ENCODE results near the gene PRKCZ. TPM values are rescaled to one million over a fixed set of nuclear protein-coding genes. Genes with fewer than 3 reads are reported as not detected.

Gene PRKCZ
- total RNA-seq, 1 experiment from 2014 or later, result 56.8 TPM

DNA sequence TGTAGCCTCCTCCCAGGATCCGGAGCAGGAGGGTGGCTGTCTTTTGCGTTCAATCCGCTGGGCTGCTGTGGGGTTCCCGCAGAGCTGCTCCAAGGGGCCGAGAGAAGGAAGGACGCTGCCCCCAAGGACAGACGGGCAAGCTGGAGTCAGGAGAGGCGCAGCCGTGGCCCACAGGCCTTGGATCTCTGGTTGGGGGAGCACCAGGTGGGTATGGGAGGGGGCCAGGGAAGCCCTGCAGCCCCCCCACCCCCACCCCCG is 162.0 kb downstream of the PRKCZ start:
- BruUV-seq (replicated peaks), result no TSS peak
- H3K9ac ChIP-seq (ENCODE audit: low read length), result peak overlapping the region; percentile 80
- H3K36me3 ChIP-seq (ENCODE audit: low read depth, low read length), result no peaks in the 10 kb centered on the region
- DNase-seq, result no peak
- H3K9me3 ChIP-seq (ENCODE audit: low read length), result no peaks in the 10 kb centered on the region
- H2AFZ ChIP-seq (ENCODE audit: low read length), result no peak overlapping the region; the same call in 1 of the 2 replicates
- ChIA-PET CTCF (interaction anchor here (1.0 to 1.3 kb wide), 2 partner anchors 17 to 170 kb away, joined by 5 to 8 read pairs; partner anchors contain the start of gene FAAP20), POLR2A (ENCODE audit: unreplicated experiment) (no interaction called here)
- peak overlapping the region; percentile 74; the same call in 1 of the 2 replicates for H3K4me2 ChIP-seq (ENCODE audit: low read length)
- peak overlapping the region; percentile 86 for H3K27ac ChIP-seq (ENCODE audit: low read length)
- no peaks in the 10 kb centered on the region for H3F3A ChIP-seq (ENCODE audit: low read length, unreplicated experiment)
- H4K20me1 ChIP-seq (ENCODE audit: low read length), result no peaks in the 10 kb centered on the region
- H3K4me1 ChIP-seq (ENCODE audit: insufficient read depth, low read length), result peaks cover 45% of the 10 kb centered on the region
- ATAC-seq, result no peak
- intact Hi-C loops (cut with micrococcal nuclease), result loop anchor here (1.0 to 5.0 kb wide), 2 partner anchors 15 to 170 kb away; no protein-coding TSS in a partner anchor
- H3K27me3 ChIP-seq (ENCODE audit: low read length), result no peaks in the 10 kb centered on the region
- H3K9me2 ChIP-seq (replicated peaks; ENCODE audit: low read length), result no peaks in the 10 kb centered on the region
- no peaks in the 10 kb centered on the region for H3K79me2 ChIP-seq (ENCODE audit: low read length)
- TF ChIP-seq, protein P1, sequence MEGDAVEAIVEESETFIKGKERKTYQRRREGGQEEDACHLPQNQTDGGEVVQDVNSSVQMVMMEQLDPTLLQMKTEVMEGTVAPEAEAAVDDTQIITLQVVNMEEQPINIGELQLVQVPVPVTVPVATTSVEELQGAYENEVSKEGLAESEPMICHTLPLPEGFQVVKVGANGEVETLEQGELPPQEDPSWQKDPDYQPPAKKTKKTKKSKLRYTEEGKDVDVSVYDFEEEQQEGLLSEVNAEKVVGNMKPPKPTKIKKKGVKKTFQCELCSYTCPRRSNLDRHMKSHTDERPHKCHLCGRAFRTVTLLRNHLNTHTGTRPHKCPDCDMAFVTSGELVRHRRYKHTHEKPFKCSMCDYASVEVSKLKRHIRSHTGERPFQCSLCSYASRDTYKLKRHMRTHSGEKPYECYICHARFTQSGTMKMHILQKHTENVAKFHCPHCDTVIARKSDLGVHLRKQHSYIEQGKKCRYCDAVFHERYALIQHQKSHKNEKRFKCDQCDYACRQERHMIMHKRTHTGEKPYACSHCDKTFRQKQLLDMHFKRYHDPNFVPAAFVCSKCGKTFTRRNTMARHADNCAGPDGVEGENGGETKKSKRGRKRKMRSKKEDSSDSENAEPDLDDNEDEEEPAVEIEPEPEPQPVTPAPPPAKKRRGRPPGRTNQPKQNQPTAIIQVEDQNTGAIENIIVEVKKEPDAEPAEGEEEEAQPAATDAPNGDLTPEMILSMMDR (conservative IDR thresholded peaks at IDR 0.05; ENCODE audit: low read depth, low read length), result no peak
- H3K4me3 ChIP-seq (ENCODE audit: low read length), result no peak overlapping the region

DNA sequence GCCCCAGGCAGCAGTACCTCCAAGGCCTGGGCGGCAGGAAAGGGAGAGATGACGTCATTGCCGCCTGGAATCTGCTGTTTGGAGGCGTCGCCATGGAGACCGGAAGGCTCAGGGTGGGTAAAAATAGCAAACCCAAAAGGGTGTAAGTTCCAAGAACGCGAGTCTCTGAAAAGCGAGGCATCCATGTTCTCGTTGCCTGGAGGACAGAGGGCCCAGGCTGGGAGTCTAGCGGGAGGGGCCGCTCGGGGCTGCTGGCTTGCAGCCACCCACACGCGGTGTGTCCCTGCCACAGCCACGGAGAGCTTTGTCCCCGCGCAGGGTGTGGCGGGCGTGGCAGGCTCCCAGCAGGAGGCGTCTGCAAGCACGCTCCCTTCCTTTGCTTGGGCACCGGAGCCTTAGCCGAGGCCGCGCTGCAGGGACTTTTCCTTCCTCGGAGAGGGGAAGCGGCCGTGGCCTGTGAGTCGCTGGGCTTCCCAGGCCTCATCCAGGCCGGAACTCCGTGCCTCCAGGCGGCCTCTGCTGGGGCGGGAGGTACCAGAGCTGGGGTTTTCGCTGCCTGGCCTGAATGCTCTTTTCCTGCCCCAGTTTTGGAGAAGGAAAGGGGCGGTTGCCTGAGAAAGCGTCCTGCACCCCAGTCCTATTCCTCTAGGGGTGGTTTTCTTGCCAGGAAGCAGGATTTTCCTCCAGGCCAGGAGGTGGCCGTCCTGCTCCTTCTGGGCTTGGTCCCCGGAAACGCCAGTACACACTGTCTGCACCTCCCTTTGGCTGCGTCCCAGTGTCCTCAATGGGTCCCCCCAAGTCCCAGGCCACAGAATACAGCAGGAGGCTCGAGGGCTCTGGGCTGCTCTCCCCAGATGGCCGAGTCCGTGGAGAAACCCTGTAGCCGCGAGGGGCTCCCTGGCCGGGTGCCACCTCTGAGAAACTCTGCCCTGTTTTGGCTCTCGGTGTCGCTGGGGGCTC is 162.6 kb downstream of the PRKCZ start:
- ATAC-seq, result peak; percentile 51
- ChIA-PET CTCF (interaction anchor here (0.6 to 1.3 kb wide), 3 partner anchors 18 to 169 kb away, joined by 5 to 8 read pairs (median 5); partner anchors contain the start of gene FAAP20), POLR2A (ENCODE audit: unreplicated experiment) (no interaction called here)
- peak overlapping the region; percentile 74 for H3K4me2 ChIP-seq (ENCODE audit: low read length)
- H3K27me3 ChIP-seq (ENCODE audit: low read length), result no peaks in the 10 kb centered on the region
- H3K4me1 ChIP-seq (ENCODE audit: insufficient read depth, low read length), result peaks cover 39% of the 10 kb centered on the region
- peak; percentile 80 for TF ChIP-seq EZH2phosphoT487 (IDR thresholded peaks at IDR 0.05; ENCODE audit: borderline replicate concordance, low read length)
- TF ChIP-seq, protein P1 (conservative IDR thresholded peaks at IDR 0.05; ENCODE audit: low read depth, low read length), result peak; percentile 58
- no peak for TF ChIP-seq EZH2 (IDR thresholded peaks at IDR 0.05; ENCODE audit: low read length, unreplicated experiment)
- H3K79me2 ChIP-seq (ENCODE audit: low read length), result no peaks in the 10 kb centered on the region
- H2AFZ ChIP-seq (ENCODE audit: low read length), result peak overlapping the region; percentile 76
- no peaks in the 10 kb centered on the region for H4K20me1 ChIP-seq (ENCODE audit: low read length)
- no peaks in the 10 kb centered on the region for H3F3A ChIP-seq (ENCODE audit: low read length, unreplicated experiment)
- intact Hi-C loops (cut with micrococcal nuclease), result loop anchor here (1.0 to 5.0 kb wide), 2 partner anchors 14 to 169 kb away; no protein-coding TSS in a partner anchor
- peak overlapping the region; percentile 80 for H3K9ac ChIP-seq (ENCODE audit: low read length)
- BruUV-seq (replicated peaks), result TSS peak; percentile 79
- no peaks in the 10 kb centered on the region for H3K9me2 ChIP-seq (replicated peaks; ENCODE audit: low read length)
- DNase-seq, result peak; percentile 94
- no peaks in the 10 kb centered on the region for H3K36me3 ChIP-seq (ENCODE audit: low read depth, low read length)
- H3K9me3 ChIP-seq (ENCODE audit: low read length), result no peaks in the 10 kb centered on the region
- peak overlapping the region; percentile 51 for H3K4me3 ChIP-seq (ENCODE audit: low read length)
- H3K27ac ChIP-seq (ENCODE audit: low read length), result peak overlapping the region; percentile 86

Measured in PC-3 (cell line).